HG03575 (cell line): Measurements from ENCODE around the gene ARMC12.

Experiments used
- ATAC-seq: cut with Tn5 transposase; IDR thresholded peaks from one replicate; pipeline ENCODE4 v1.9.1; 2021; ENCODE audit not compliant: unreplicated experiment, insufficient number of reproducible peaks, low FRiP score; ENCODE audit errors: extremely low read depth

ARMC12 gene

GRCh38 chr6:35790683-35791082 is 53.9 kb downstream of the ARMC12 start:
- ATAC-seq: no peak

GRCh38 chr6:35794536-35795452 is 58.0 kb downstream of the ARMC12 start:
- no peak for ATAC-seq

GRCh38 chr6:35795453-35796071 is 58.7 kb downstream of the ARMC12 start:
- ATAC-seq: no peak

GRCh38 chr6:35796236-35796635 is 59.4 kb downstream of the ARMC12 start:
- no peak for ATAC-seq

DNA sequence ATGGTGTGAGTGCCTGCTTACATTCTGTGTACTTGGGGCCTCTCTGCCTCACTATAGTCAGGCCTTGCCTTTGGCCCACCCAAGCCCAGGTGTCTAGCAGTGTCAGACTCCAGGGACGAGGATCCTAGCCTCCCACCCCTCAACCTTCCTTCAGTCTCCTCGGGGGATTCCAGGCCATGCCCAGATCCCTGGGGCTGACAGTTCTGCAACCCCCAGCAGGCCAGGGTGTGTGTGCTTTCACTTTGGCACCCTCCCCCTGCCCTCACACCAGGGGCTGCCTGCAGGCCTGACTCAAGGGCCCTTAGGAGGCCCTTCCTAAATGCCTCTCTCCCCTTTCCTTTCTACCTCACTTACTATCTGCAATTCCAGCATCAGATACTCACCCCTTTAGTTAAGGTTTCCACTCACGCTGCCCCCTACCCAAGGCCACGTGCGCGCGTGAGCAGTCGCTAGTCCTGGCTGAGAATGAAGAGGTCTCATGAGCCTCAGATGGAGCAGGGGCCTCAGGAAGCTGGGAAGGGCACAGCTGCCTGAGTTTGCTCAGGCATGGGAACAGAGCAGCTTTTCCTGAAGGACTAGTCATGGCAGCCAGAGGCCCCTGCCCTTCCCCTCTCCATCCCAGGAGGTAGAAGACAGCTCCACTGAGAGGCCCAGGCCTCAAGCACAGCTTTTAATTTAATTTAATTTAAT is 61.1 kb downstream of the ARMC12 start:
- no peak for ATAC-seq
